ENCODE measurements around the gene KCNMA1.

DNA sequence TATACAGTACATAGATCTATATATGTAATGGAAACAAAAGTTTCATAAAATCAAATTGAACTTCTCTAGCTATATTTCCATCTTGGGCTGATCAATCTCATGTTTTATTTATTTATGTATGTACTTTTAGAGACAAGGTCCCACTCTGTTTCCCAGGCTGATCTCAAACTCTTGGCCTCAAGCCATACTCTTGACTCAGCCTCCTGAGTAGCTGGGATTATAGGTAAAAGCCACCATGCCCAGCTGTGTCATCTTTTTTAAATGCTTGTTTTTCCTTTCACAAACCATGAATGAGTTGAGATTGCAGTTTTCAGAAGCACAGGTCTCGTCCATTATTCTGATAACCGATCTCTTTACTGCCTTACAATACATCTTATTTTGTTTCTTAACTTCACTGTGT, 400.9 kb downstream of the KCNMA1 start:
- TF ChIP-seq POLR2A (IDR thresholded peaks at IDR 0.05) = no peak
- TF ChIP-seq, protein P1, sequence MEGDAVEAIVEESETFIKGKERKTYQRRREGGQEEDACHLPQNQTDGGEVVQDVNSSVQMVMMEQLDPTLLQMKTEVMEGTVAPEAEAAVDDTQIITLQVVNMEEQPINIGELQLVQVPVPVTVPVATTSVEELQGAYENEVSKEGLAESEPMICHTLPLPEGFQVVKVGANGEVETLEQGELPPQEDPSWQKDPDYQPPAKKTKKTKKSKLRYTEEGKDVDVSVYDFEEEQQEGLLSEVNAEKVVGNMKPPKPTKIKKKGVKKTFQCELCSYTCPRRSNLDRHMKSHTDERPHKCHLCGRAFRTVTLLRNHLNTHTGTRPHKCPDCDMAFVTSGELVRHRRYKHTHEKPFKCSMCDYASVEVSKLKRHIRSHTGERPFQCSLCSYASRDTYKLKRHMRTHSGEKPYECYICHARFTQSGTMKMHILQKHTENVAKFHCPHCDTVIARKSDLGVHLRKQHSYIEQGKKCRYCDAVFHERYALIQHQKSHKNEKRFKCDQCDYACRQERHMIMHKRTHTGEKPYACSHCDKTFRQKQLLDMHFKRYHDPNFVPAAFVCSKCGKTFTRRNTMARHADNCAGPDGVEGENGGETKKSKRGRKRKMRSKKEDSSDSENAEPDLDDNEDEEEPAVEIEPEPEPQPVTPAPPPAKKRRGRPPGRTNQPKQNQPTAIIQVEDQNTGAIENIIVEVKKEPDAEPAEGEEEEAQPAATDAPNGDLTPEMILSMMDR (IDR thresholded peaks at IDR 0.05) = no peak
